B cell (primary cell): ENCODE measurements around the gene AGTPBP1. TPM values are rescaled to one million over a fixed set of nuclear protein-coding genes. Genes with fewer than 3 reads are reported as not detected.

Experiments used
- ATAC-seq: fragments of 200-7000 bp; cut with Tn5 transposase; one replicate; pipeline ENCODE4 v1.10.0; 2021; ENCODE audit warnings: low read depth, mild to moderate bottlenecking, moderate number of reproducible peaks, moderate library complexity
- CTCF ChIA-PET: fragments of 350-600 bp; sonication (Branson Sonifier 250); formaldehyde crosslinking; loops from one replicate; lab custom pipeline; 2021; ENCODE audit warnings: antibody characterized with exemption, inconsistent platforms; lab: Charles Lee
- POLR2A ChIA-PET: fragments of 350-600 bp; sonication (Branson Sonifier 250); formaldehyde crosslinking; loops from one replicate; lab custom pipeline; 2021; ENCODE audit warnings: antibody characterized with exemption; lab: Charles Lee
- DNase-seq: peaks from one replicate; pipeline ENCODE4 v3.0.0; 2013
- H2AFZ ChIP-seq: 2 replicates; pipeline ENCODE4 v1.6.1; 2012; ENCODE audit warnings: mild to moderate bottlenecking, low read depth, low read length; ENCODE audit not compliant: insufficient read depth, poor library complexity, severe bottlenecking
- H3K27ac ChIP-seq, 2 donors: 1 replicate in 1 of 2; 2 replicates in 1 of 2; pipeline ENCODE4 v1.5.1; 2012 to 2013; ENCODE audit warnings: low read length in 2 of 2, mild to moderate bottlenecking in 2 of 2, moderate library complexity in 1 of 2
- H3K27me3 ChIP-seq, 4 experiments: fragments of 200-600 bp in 1 of 4; sonication (generic) in 1 of 4; replicated peaks in 1 of 4; 1 replicate in 2 of 4; 2 replicates in 2 of 4; pipeline versions ENCODE4 v1.6.1 to v1.7.0; 2013 to 2016; ENCODE audit warnings: low read length in 3 of 4, mild to moderate bottlenecking in 2 of 4, mixed read lengths in 1 of 4, moderate library complexity in 1 of 4; ENCODE audit not compliant: insufficient read depth in 4 of 4, control insufficient read depth in 3 of 4; ENCODE audit errors: control extremely low read depth in 1 of 4
- H3K36me3 ChIP-seq, 2 experiments: replicated peaks in 1 of 2; 1 replicate in 1 of 2; 2 replicates in 1 of 2; pipeline versions ENCODE4 v1.6.1 to v1.7.1; 2013; ENCODE audit warnings: low read length in 1 of 2; ENCODE audit not compliant: insufficient read depth in 2 of 2, control insufficient read depth in 1 of 2; ENCODE audit errors: control extremely low read depth in 1 of 2, extremely low read depth in 1 of 2
- H3K4me1 ChIP-seq, 2 donors: fragments of 200-600 bp in 1 of 2; sonication (generic) in 1 of 2; 1 replicate in 1 of 2; 2 replicates in 1 of 2; pipeline versions ENCODE4 v1.5.1 to v1.6.1; 2013 to 2017; ENCODE audit warnings: low read length in 2 of 2; ENCODE audit not compliant: control insufficient read depth in 2 of 2, insufficient read depth in 2 of 2
- H3K4me2 ChIP-seq: replicated peaks from 2 replicates; pipeline ENCODE3; 2012; ENCODE audit warnings: mild to moderate bottlenecking, low read depth, low read length; ENCODE audit not compliant: poor library complexity, severe bottlenecking
- H3K4me3 ChIP-seq, 5 experiments: fragments of 200-600 bp in 1 of 5; sonication (generic) in 1 of 5; 1 replicate in 3 of 5; 2 replicates in 2 of 5; pipeline versions ENCODE4 v1.5.1 to v1.7.0; 2011 to 2016; ENCODE audit warnings: low read length in 4 of 5, mild to moderate bottlenecking in 4 of 5, low read depth in 2 of 5, control low read depth in 1 of 5, moderate library complexity in 1 of 5; ENCODE audit not compliant: insufficient read depth in 1 of 5; ENCODE audit errors: control extremely low read depth in 1 of 5, extremely low read depth in 1 of 5
- H3K79me2 ChIP-seq: fragments of 200-600 bp; sonication (generic); one replicate; pipeline ENCODE4 v1.6.0; 2016; ENCODE audit warnings: low read length; ENCODE audit not compliant: control insufficient read depth, insufficient read depth
- H3K9ac ChIP-seq: fragments of 200-600 bp; sonication (generic); 2 replicates; pipeline ENCODE4 v1.6.1; 2017; ENCODE audit warnings: mild to moderate bottlenecking, low read length, moderate library complexity
- H3K9me3 ChIP-seq, 3 donors: one replicate each; pipeline versions ENCODE4 v1.6.1 to v1.7.1; 2013; ENCODE audit warnings: low read length in 2 of 3; ENCODE audit not compliant: control insufficient read depth in 2 of 3, insufficient read depth in 1 of 3; ENCODE audit errors: control extremely low read depth in 1 of 3
- H4K20me1 ChIP-seq: 2 replicates; pipeline ENCODE4 v1.6.0; 2012; ENCODE audit warnings: mild to moderate bottlenecking, low read length; ENCODE audit not compliant: insufficient read depth, control insufficient read depth, poor library complexity, severe bottlenecking
- H3K27ac Mint-ChIP-seq: one replicate; pipeline ENCODE4 v1.8.0; 2021; ENCODE audit warnings: mixed read lengths
- H3K27me3 Mint-ChIP-seq: one replicate; pipeline ENCODE4 v1.8.0; 2021; ENCODE audit warnings: mixed read lengths
- H3K4me1 Mint-ChIP-seq: one replicate; pipeline ENCODE4 v1.8.0; 2021; ENCODE audit warnings: mixed read lengths
- H3K4me3 Mint-ChIP-seq: one replicate; pipeline ENCODE4 v1.8.0; 2021; ENCODE audit warnings: mixed read lengths
- H3K9me3 Mint-ChIP-seq: one replicate; pipeline ENCODE4 v1.8.0; 2022; ENCODE audit warnings: mixed read lengths; ENCODE audit not compliant: insufficient read depth
- EZH2 ChIP-seq: IDR thresholded peaks from 2 replicates; pipeline ENCODE4 v1.6.1; 2012; ENCODE audit warnings: borderline replicate concordance, low read depth, mild to moderate bottlenecking, moderate library complexity, low read length; ENCODE audit not compliant: insufficient read depth, poor library complexity, severe bottlenecking
- WGBS: methylation state at CpG from one replicate; pipeline ENCODE4 v1.1.5; 2013; ENCODE audit warnings: missing lambda C conversion rate; ENCODE audit not compliant: insufficient coverage; 5-methylcytosine and 5-hydroxymethylcytosine counted together
- intact Hi-C: fragments of 100-400 bp; cut with micrococcal nuclease; formaldehyde crosslinking; loops from one replicate; pipeline ENCODE4 v1.10.0; 2022
- polyA plus RNA-seq: library from polyadenylated mRNA; depleted of rRNA; stranded (reverse); fragments of >200 nt; gene quantifications from 2 replicates; pipeline ENCODE4 v1.2.3, GENCODE V29; 2012
- total RNA-seq, 2 donors: library from RNA; stranded (reverse); fragments of 120-200 nt in 1 of 2; gene quantifications; 1 replicate in 1 of 2; 2 replicates in 1 of 2; pipeline versions ENCODE4 v1.2.3 to v1.2.4, GENCODE V29; 2013 to 2022
- TF ChIP-seq, protein P1 (sequence below): fragments of 200-600 bp; IDR thresholded peaks from one replicate; pipeline ENCODE4 v1.8.0; 2022; ENCODE audit warnings: antibody characterized with exemption, mild to moderate bottlenecking

Gene AGTPBP1
- total and polyA plus RNA-seq, 2 donors (not counting 1 experiment from before 2014, with no cell fraction given): 7.5 to 33.1 TPM

DNA sequence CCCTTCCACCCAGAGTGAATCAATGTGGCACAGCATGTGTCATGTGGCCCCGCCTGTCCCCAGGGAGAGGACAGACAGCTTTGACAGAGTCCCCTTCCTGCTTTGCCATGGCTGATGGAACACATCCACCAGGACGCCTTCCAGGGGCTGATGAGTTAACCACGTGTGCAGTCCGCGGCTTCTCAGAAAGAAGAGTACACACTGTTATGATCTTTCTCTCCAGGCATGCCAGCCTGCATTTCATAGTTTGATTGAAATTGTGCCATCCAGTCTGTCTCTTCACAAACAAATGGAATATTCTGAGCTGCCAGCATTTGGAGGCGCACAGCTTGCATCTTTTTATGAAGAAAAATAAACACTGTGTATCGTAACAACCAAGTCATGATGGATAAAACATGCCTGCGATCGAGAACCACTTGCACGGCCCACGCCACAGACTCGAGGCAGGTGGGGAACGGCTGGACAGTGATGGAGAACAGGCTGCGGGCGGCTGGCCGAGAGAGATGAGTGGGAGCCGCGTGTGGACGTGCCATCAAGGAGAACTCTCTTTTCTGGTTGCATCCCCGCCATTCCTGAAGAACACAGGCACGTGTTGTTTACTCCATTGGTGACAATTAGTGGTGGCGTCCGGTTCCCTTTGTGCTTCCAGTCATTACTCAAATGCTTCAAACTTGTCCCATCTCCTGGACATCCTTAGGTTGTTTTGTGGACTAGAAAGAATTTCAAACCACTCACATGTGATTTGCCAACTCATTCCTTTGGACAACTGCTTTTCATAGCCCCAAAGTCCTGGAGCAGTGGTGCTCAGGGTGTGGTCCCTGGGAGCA, 220.2 kb downstream of the AGTPBP1 start:
- no peak for ATAC-seq
- TF ChIP-seq, protein P1, sequence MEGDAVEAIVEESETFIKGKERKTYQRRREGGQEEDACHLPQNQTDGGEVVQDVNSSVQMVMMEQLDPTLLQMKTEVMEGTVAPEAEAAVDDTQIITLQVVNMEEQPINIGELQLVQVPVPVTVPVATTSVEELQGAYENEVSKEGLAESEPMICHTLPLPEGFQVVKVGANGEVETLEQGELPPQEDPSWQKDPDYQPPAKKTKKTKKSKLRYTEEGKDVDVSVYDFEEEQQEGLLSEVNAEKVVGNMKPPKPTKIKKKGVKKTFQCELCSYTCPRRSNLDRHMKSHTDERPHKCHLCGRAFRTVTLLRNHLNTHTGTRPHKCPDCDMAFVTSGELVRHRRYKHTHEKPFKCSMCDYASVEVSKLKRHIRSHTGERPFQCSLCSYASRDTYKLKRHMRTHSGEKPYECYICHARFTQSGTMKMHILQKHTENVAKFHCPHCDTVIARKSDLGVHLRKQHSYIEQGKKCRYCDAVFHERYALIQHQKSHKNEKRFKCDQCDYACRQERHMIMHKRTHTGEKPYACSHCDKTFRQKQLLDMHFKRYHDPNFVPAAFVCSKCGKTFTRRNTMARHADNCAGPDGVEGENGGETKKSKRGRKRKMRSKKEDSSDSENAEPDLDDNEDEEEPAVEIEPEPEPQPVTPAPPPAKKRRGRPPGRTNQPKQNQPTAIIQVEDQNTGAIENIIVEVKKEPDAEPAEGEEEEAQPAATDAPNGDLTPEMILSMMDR: no peak
- no peak for TF ChIP-seq EZH2
- Histone ChIP-seq H2AFZ (no peak overlapping the region), H3K27me3 (peaks cover 0 to 33% (median 2%) of the 10 kb centered on the region in 4 experiments), H3K79me2 (no peaks in the 10 kb centered on the region), H3K4me1 (peaks cover 5 to 8% of the 10 kb centered on the region in 2 donors), H3K4me3 (no peak overlapping the region), H3K9ac (no peak overlapping the region), H3K36me3 (no peaks in the 10 kb centered on the region), H3K4me2 (no peak overlapping the region), H3K9me3 (peaks cover 0 to 7% (median 0%) of the 10 kb centered on the region in 3 donors), H4K20me1 (no peaks in the 10 kb centered on the region), H3K27ac (no peak overlapping the region)
- ChIA-PET CTCF (no interaction called here), POLR2A (no interaction called here)
- WGBS: 94% methylated on average over 23 of the region's 23 CpGs
- Mint-ChIP-seq H3K27me3 (peaks cover 52% of the 10 kb centered on the region), H3K4me1 (peaks cover 12% of the 10 kb centered on the region), H3K27ac (no peak overlapping the region), H3K4me3 (no peak overlapping the region), H3K9me3 (peaks cover 2% of the 10 kb centered on the region)
- intact Hi-C loops: no loop called here
- DNase-seq: no peak

- POLR2A ChIA-PET: no interaction called here
- CTCF ChIA-PET: no interaction called here
- Histone ChIP-seq H3K4me2 (no peak overlapping the region), H2AFZ (no peak overlapping the region), H3K4me3 (no peak overlapping the region), H3K9me3 (no peaks in the 10 kb centered on the region), H3K9ac (no peak overlapping the region), H3K27ac (no peak overlapping the region), H4K20me1 (no peaks in the 10 kb centered on the region), H3K27me3 (peaks cover 0 to 9% (median 0%) of the 10 kb centered on the region in 4 experiments), H3K79me2 (no peaks in the 10 kb centered on the region), H3K4me1 (no peaks in the 10 kb centered on the region), H3K36me3 (no peaks in the 10 kb centered on the region)
- DNase-seq (no peak), ATAC-seq (no peak)
- Mint-ChIP-seq H3K4me1 (peaks cover under 1% of the 10 kb centered on the region), H3K27me3 (peaks cover 27% of the 10 kb centered on the region), H3K27ac (no peak overlapping the region), H3K4me3 (no peak overlapping the region), H3K9me3 (no peaks in the 10 kb centered on the region)
- intact Hi-C loops: no loop called here
- TF ChIP-seq, protein P1: no peak
- TF ChIP-seq EZH2: no peak
- WGBS: 87% methylated on average over 5 of the region's 6 CpGs
These were observed 224.6 kb downstream of the AGTPBP1 start for GRCh38 chr9:85516976-85517637.
